GM18951 (cell line): ENCODE results near the gene NAA25.
"Not testable (repeated sequence)": the region's sequence is repeated elsewhere in the genome, so short reads cannot be mapped to it uniquely, and the experiment has no call there.

Experiments used
- POLR2A ChIP-seq: IDR thresholded peaks from 4 replicates; pipeline ENCODE4 v1.6.1; 2011; ENCODE audit warnings: mild to moderate bottlenecking; ENCODE audit not compliant: insufficient read length, insufficient read depth; ENCODE audit errors: extremely low read depth
- in situ Hi-C: fragments of 300-500 bp; cut with MboI; formaldehyde crosslinking; loops from one replicate; pipeline ENCODE4 v1.12.0; 2022; ENCODE audit warnings: low sequenced_read_pairs, mixed read lengths, inconsistent platforms; ENCODE audit not compliant: unreplicated experiment

NAA25 gene

DNA sequence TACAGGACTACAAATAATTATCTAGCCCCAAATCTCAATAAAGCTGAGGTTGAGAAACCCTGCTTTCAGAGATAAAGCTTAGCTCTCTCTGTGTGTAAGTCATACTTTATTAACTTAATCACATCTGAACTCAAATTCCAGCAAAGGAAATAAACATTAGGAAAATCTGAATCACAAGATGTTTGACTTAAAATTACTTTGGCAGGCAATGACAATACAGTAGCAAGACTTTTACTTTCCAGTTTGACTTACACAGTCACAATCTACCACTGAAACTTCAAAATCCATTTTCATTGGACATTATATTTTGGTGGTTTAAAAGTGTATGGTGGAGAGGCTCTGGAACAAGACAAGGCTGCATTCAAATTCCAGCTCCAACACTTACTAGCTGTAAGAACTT lies 107.0 kb downstream of the NAA25 start:
- in situ Hi-C loops = no loop called here
- no peak for TF ChIP-seq POLR2A

GRCh38 chr12:112000820-112001219 lies 107.8 kb downstream of the NAA25 start:
- in situ Hi-C loops = no loop called here
- TF ChIP-seq POLR2A = no peak

DNA sequence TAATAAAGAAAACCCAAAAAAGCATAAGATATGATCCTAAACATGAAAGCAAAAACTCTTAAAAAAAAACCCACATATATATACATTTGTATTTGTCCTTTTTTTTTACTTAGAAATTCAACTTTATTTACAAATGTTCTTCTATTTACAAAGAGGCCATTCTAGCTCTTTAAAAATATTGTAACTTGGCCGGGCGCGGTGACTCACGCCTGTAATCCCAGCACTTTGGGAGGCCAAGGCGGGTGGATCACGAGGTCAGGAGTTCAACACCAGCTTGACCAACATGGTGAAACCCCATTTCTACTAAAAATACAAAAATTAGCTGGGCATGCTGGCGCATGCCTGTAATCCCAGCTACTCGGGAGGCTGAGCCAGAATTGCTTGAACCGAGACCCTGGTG lies 109.5 kb downstream of the NAA25 start:
- in situ Hi-C loops = not testable (repeated sequence)

DNA sequence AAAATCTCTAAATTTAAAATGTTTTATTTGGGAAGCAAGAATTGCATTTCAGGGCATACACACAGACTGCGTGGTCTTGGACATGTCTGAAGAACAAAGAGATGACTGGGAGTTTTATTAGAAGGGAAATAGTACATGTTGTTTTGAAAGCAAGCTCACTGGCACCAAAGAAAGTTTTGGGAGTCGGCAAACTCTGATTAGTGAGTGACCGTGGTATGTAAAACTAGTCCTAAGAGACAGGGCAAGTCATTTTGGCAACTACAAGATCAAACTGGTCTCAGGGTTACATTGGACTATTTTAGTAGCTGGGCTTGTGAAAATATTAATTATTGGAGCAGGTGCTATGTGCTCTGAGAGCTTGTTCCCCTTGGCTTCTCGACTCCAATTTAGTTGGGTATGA lies 110.6 kb downstream of the NAA25 start:
- in situ Hi-C loops = no loop called here
- no peak for TF ChIP-seq POLR2A

- in situ Hi-C loops = no loop called here
- TF ChIP-seq POLR2A = no peak
Observed at GRCh38 chr12:111997300-111997699, 111.3 kb downstream of the NAA25 start.

DNA sequence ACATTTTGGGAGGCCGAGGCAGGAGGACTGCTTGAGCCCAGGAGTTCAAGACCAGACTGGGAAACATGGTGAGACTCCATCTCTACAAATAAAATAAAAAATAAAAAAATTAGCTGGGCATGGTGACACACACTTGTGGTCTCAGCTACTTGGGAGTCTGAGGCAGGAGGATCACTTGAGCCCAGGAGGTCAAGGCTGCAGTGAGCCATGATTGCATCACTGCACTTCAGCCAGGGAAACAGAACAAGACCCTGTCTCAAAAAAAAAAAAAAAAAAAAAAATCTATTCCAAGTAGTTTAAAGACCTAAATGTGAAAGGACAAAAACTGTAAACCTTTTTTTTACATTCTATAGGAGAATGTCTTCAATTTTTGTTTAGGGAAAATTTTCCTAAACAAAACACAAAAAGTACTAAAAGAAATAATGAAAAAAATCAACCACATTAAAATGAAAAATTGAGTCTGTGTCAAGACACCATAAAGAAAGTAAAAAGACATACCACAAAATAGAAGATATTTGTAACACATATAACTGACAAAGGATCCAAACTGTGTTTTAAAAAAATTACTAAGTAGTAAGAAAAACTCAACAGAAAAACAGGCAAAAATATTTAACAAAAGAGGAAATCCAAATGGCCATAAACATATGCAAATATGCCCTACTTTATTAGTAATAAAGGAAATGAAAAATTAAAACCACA lies 112.7 kb downstream of the NAA25 start:
- in situ Hi-C loops = no loop called here
- TF ChIP-seq POLR2A = no peak

GRCh38 chr12:111994211-111995111 lies 114.1 kb downstream of the NAA25 start:
- in situ Hi-C loops = not testable (repeated sequence)

GRCh38 chr12:111993292-111994150 lies 115.1 kb downstream of the NAA25 start:
- TF ChIP-seq POLR2A = no peak
- in situ Hi-C loops = no loop called here

DNA sequence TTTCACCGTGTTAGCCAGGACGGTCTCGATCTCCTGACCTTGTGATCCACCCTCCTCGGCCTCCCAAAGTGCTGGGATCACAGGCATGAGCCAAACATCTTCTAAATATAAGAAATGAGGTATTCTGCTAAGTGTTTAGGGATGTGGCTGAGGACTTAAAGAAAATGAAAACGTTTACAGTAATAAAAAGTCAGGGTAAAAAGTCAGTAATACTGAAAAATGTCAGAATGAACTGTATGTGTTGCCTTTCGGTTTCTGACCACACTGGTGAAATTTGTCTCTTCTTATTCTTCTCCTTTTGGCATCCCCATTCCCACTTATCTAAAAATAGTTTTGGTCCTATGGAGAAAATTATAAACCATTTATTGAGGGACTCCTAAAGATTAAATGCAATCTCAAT lies 116.1 kb downstream of the NAA25 start:
- no peak for TF ChIP-seq POLR2A
- in situ Hi-C loops = no loop called here

DNA sequence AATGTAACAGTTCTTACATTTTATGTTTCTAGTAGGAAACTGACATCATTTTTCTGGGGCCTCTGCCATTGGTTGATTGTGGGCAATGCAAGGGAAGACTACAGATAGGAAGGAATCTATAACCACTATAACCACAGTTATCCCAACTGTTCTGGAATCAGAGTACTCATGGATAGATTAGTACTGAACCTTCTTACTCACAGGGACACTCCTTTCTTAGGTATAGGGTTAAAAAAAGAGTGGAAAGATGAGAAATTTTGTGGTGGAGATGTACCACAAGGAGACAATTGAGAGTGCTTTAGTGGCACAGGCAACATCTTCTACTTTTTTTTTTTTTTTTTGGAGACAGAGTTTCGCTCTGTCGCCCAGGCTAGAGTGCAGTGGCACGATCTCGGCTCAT lies 116.6 kb downstream of the NAA25 start:
- in situ Hi-C loops = no loop called here
- TF ChIP-seq POLR2A = no peak

GRCh38 chr12:111991535-111991934 lies 117.0 kb downstream of the NAA25 start:
- in situ Hi-C loops = no loop called here
- no peak for TF ChIP-seq POLR2A

- in situ Hi-C loops = no loop called here
- no peak for TF ChIP-seq POLR2A
Observed at GRCh38 chr12:111984820-111985219, 123.8 kb downstream of the NAA25 start.

DNA sequence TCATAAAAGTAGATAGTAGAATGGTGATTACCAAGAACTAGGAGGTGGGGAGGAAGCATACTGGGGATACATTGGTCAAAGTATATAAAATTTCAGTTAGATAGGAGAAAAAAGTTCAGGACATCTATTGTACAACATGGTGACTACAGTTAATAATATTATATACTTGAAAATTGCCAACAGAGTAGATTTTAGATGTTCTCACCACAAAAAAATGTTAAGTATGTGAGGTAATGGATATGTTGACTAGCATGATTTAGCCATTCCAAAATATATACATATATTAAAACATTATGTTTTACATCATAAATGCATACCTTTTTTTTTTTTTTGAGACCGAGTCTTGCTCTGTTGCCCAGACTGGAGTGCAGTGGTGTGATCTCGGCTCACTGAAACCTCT lies 126.6 kb downstream of the NAA25 start:
- in situ Hi-C loops = no loop called here
- TF ChIP-seq POLR2A = no peak
